HFFc6 (cell line): ENCODE results near the gene ZBTB1. TPM values are rescaled to one million over a fixed set of nuclear protein-coding genes. Genes with fewer than 3 reads are reported as not detected.
A peak's percentile ranks its signal among the peaks of the same experiment; 100 is the strongest.

ENCODE experiments used
- DNase-seq: peaks from one replicate; pipeline ENCODE4 v3.0.0-alpha.2; 2018
- H3K27ac Mint-ChIP-seq: 2 replicates; pipeline ENCODE4 v1.8.0; 2020; ENCODE audit warnings: mild to moderate bottlenecking, mixed read lengths
- H3K27me3 Mint-ChIP-seq: 2 replicates; pipeline ENCODE4 v1.8.0; 2021; ENCODE audit warnings: mild to moderate bottlenecking, moderate library complexity, mixed read lengths; ENCODE audit not compliant: insufficient read depth
- H3K36me3 Mint-ChIP-seq: 2 replicates; pipeline ENCODE4 v1.8.0; 2021; ENCODE audit warnings: low read depth, mixed read lengths
- H3K4me1 Mint-ChIP-seq: 2 replicates; pipeline ENCODE4 v1.8.0; 2020; ENCODE audit warnings: low read depth, mixed read lengths
- H3K4me3 Mint-ChIP-seq: 2 replicates; pipeline ENCODE4 v1.8.0; 2020; ENCODE audit warnings: mild to moderate bottlenecking, moderate library complexity, mixed read lengths
- H3K9me3 Mint-ChIP-seq: 2 replicates; pipeline ENCODE4 v1.8.0; 2020; ENCODE audit warnings: mild to moderate bottlenecking, mixed read lengths
- CTCF ChIP-seq: fragments of 200-600 bp; sonication (generic); IDR thresholded peaks from 2 replicates; pipeline ENCODE4 v1.5.0; 2021; ENCODE audit warnings: antibody characterized with exemption, mild to moderate bottlenecking
- total RNA-seq, 6 experiments: library from RNA; stranded (reverse); fragmentation: NEBNext Ultra II Directional; extraction: Animal tissue kit (Norgen Biotek cat#: 25700); gene quantifications; 2 replicates in 1 of 6; 3 replicates in 5 of 6; pipeline ENCODE4 v1.2.3, GENCODE V29; 2021

Gene ZBTB1
- total RNA-seq, 6 experiments from 2014 or later = 22.3 to 29.3 (median 25.5) TPM

- 0 out of 2 replicates have a peak, but pooled peaks cover 1% of the 10 kb centered on the region for H3K27me3 Mint-ChIP-seq
- H3K36me3 Mint-ChIP-seq = peaks cover 10% of the 10 kb centered on the region
- H3K9me3 Mint-ChIP-seq = no peaks in the 10 kb centered on the region
- H3K27ac Mint-ChIP-seq = peak overlapping the region; percentile 27
- TF ChIP-seq CTCF = no peak
- DNase-seq = no peak
- H3K4me3 Mint-ChIP-seq = peak overlapping the region; percentile 95
- peaks cover 61% of the 10 kb centered on the region for H3K4me1 Mint-ChIP-seq
Measured at GRCh38 chr14:64508215-64508776, 3.7 kb downstream of the ZBTB1 start.

GRCh38 chr14:64509036-64509435 is 4.5 kb downstream of the ZBTB1 start:
- Mint-ChIP-seq H3K4me3 (no peak overlapping the region), H3K27me3 (0 out of 2 replicates have a peak, but pooled peaks cover 1% of the 10 kb centered on the region), H3K9me3 (no peaks in the 10 kb centered on the region), H3K27ac (no peak overlapping the region), H3K36me3 (peaks cover 10% of the 10 kb centered on the region), H3K4me1 (peaks cover 66% of the 10 kb centered on the region)
- DNase-seq = no peak
- no peak for TF ChIP-seq CTCF

- Mint-ChIP-seq H3K27me3 (no peaks in the 10 kb centered on the region), H3K36me3 (no peaks in the 10 kb centered on the region; the same call in 1 of the 2 replicates), H3K9me3 (no peaks in the 10 kb centered on the region), H3K4me1 (peaks cover 73% of the 10 kb centered on the region), H3K4me3 (peak overlapping the region; percentile 9; the same call in 1 of the 2 replicates), H3K27ac (peak overlapping the region; percentile 49)
- peak; percentile 98 for TF ChIP-seq CTCF
- DNase-seq = peak; percentile 60
Measured at GRCh38 chr14:64510825-64511671, 6.5 kb downstream of the ZBTB1 start.

- no peak for DNase-seq
Measured at GRCh38 chr14:64513271-64513670, 8.7 kb downstream of the ZBTB1 start.

GRCh38 chr14:64515053-64515452 is 10.5 kb downstream of the ZBTB1 start:
- no peak for DNase-seq
- Mint-ChIP-seq H3K27ac (0 out of 2 replicates have a peak overlapping the region, but pooled peaks have one; percentile 29), H3K4me1 (peaks cover 44% of the 10 kb centered on the region), H3K9me3 (no peaks in the 10 kb centered on the region), H3K27me3 (no peaks in the 10 kb centered on the region), H3K4me3 (no peak overlapping the region), H3K36me3 (no peaks in the 10 kb centered on the region)
- TF ChIP-seq CTCF = no peak

More at GRCh38 chr14:64513271-64513670, 8.7 kb downstream of the ZBTB1 start:
- no peaks in the 10 kb centered on the region for H3K9me3 Mint-ChIP-seq
- no peaks in the 10 kb centered on the region for H3K27me3 Mint-ChIP-seq
- no peak overlapping the region for H3K27ac Mint-ChIP-seq
- H3K36me3 Mint-ChIP-seq = no peaks in the 10 kb centered on the region
- H3K4me3 Mint-ChIP-seq = no peak overlapping the region
- peaks cover 62% of the 10 kb centered on the region for H3K4me1 Mint-ChIP-seq
- TF ChIP-seq CTCF = no peak
